ENCODE data around the gene BPHL.
"Not testable (repeated sequence)": the region's sequence is repeated elsewhere in the genome, so short reads cannot be mapped to it uniquely, and the experiment has no call there.

The BPHL gene

DNA sequence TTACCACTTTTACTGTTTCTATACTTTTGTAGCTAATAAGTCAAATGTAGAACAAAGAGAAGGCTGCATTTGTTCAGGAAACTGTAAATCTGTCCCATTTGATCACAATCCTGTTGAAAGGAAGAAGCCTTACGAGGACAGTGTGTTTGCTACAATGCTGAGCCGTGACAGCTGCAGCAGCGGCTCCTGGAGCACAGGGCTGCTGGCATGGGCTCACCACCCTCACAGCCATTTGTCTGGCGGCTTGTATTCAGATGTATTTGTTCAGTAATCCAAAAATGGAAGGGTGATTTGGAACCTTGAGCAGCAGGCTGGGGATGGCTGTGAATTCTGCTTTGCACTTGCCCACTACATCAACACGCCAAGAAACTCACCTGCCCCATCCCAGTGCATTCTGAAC, 33.2 kb downstream of the BPHL start:
- in situ Hi-C loops (cut with MboI; ENCODE audit: low sequenced_read_pairs): no loop called here

DNA sequence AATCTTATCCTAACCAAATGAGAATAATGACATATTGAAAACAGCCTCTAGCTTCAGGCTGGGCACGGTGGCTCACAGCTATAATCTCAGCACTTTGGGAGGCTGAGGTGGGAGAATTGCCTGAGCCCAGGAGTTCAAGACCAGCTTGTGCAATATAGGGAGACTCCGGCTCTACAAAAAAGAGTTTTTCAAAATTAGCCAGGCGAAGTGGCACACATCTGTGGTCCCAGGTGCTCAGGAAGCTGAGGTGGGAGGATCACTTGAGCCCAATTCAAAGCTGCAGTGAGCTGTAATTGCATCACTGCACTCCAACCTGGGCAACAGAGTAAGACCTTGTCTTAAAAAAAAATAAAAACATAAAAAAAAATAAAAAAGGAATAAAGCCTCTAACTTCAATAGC, 34.2 kb downstream of the BPHL start:
- in situ Hi-C loops (cut with MboI; ENCODE audit: low sequenced_read_pairs): no loop called here

DNA sequence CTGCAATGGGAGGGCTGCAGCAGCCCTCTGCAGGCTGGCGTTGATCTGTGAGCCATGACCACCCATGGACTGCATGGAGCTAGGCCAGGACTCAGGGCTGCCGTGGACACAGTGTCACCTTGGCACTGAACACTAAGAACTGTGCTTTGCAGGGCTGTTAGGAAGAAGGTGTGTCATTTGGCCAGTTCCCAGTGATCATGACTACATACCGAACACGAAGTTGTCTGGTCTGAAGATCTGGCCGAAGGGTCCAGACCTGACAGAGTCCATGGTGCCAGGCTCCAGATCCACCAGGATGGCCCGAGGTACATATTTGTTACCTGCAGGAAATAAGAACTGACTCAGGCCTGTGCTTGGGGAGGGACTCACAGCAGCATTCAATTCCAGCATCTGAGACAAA, 36.9 kb downstream of the BPHL start:
- in situ Hi-C loops (cut with MboI; ENCODE audit: low sequenced_read_pairs): not testable (repeated sequence)

DNA sequence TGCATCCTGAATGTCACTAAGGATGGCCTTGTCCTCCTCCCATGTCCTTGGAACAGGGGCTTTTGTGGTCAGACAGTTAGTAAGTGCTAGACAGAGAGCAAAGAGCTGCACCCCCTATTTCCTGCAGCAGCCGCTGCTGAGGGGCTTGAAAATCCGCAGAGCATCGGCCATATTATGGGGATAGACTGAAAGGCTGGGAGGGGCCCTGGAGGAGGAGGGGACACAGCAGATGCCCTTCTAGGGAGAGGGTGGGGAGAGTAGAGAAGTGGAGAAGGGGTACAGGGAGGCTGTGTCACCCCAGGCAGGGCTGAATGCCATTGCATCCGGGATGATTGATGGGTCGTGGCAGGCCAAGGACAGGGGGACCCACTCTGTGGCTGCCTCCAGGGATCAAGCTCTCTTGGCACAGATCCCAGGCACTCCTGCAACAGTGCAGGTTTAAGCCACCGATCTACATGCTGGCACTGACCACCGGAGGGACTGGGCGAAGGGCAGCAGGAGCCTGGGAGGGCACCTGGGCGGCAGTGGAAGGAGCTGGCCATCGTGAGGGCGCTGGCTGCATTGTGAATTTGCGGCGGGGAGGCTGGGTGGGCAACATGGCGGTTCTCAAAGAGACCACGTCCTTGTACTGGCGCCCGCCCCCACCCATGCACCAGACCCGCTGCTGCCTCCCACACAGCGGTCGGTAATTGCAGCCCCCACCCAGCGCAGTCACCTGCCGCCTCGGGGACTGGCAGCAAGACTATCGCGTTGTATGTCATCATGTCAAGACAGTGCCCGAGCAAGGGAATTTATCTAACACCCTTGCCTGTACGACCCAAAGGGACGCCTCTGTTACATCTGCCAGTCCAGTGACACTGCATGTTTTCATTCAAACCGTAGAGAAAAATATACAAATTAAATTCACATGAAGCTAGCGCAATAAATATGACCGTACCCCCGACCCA, 37.9 kb downstream of the BPHL start:
- in situ Hi-C loops (cut with MboI; ENCODE audit: low sequenced_read_pairs): not testable (repeated sequence)

DNA sequence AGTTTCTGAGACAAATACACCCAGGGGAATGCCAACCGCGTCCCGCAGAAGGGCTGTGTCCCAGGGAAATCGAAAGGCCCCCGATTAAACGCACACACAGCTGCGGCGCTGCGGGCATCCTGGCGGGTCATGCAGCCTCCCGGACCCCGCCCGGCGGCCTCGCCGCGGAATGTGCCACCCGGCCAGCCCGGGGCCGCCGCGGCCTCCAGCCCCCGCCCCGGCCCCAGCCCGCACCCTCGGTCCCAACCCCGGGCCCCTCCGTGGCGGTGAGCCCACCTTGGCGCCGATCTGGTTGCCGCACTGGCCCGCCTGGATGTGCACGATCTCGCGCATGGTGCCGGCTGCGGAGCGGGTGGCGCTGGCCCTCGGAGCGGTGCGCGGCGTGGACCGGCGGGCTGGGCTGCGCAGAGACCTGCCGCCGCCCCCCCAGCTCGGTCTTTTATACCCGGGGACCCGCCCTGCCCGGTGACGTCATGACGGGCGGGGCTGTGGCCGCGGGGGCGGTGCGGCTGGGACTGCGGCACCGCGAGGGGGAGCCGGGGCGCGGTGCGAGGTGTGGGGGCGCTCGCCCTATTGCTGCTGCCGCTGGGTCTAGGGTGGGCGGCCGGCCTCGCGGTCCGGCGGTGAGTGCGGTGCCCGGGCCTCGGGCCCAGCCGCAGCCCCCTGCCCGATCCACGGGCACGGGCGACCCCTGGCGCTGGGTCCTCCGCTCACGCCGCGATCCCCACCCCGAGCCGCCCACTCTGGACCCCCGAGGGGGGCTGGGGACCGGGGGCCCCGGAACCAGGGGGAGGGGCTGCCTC, 38.8 kb downstream of the BPHL start, which contains the start of gene TUBB2A:
TUBB2A (minus strand) TSS at position 414 of the 803 bp plus-strand sequence; CDS start at position 333, 81 bp downstream.
- in situ Hi-C loops (cut with MboI; ENCODE audit: low sequenced_read_pairs): no loop called here

DNA sequence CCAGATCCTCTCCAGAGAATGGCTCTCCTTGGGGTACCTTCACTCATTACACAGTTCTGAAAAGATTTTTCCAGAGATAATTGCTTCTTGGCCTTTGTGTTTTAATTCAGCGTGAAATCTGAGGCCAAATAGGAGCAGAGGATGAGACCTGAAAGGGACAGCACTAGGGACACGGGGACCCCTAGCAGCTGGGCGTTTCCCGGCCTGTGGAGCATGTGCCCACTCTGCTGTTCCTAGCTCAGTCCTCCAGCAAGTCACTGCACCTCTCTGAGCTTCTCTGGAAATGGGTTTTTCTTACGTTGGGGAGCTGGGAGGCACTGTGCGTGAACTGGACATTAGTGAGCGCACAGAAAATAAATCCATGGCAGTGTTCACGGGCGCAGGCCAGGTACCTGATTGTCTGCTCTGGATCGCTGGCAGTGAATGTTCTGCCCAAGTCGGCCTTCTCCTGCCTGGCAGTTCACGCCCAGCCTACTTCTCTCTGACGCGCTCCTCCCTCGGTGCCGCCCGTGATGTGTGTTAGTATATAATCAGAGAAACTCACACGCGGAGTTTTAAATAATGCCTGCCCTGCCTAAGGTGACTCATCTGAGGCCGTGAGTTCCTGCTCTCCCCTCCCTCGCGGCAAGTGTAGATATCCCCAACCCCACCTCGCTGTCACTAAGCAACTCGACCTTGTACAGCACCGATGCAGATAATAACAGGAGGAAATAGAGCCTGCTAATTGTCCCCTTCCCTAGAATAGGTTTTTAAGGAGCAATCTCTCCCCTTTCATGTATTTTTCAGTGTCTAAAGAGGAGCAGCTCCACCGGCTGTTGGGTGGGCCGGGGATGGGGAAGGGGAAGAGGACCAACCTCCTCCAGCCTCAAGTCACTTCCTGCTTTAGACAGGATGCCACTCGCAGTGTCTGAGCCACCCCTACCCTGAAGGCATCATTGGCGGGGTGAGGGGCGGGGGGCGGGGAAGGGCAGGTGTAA, 41.6 kb downstream of the BPHL start:
- in situ Hi-C loops (cut with MboI; ENCODE audit: low sequenced_read_pairs): no loop called here

DNA sequence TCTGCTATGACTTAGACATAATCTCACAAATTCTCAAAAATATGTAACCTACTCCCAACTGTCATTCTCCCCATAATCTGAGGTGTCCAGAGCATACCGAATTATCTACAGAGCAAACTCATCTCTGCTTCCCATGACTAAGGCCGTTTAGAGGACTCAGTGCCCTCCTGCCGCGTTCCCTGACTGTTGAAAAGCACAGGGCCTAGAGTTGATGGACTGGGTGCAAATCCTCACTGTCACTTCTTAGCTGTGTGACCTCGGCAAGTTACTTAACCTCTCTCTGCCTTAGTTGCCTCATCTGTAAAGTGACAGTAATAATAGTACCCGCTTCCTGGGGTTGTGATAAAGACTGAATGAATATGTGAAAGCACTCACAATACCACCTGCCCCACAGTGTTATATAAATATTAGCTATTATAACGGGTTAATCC, 43.6 kb downstream of the BPHL start:
- in situ Hi-C loops (cut with MboI; ENCODE audit: low sequenced_read_pairs): no loop called here

DNA sequence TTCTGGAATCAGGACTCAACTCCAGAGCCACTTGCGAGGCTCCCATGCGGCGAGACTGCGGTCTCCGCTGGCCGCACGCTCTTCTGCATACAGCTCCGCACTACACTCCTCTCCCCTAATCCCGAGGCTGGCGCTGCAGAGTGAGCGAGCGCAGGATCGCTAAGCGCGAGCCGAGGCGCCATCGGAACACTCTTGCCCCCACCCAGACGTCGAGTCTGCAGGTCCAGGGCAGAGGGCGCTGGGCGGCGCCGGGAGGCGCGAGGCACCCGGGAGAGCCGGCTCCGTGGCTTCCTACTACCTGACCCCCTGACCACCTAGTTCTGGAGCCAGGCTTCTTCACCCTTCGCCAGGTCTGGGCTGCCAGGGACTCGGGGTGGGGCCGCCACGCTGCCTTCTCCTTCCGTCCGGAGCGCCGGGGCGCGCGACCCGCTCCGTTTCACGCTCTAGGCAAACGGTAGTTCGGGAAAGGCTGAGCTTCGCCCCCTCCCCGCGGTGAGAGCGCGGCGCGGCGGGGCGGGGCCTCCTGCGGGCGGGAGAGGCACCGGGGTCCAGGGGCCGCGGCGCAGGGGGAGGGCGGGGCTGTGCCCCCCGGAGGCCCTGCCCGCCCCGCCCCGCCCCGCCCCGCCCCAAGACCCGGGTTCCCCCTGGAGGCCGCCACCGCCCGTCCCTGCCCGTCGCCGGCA, 44.2 kb downstream of the BPHL start:
- in situ Hi-C loops (cut with MboI; ENCODE audit: low sequenced_read_pairs): no loop called here

DNA sequence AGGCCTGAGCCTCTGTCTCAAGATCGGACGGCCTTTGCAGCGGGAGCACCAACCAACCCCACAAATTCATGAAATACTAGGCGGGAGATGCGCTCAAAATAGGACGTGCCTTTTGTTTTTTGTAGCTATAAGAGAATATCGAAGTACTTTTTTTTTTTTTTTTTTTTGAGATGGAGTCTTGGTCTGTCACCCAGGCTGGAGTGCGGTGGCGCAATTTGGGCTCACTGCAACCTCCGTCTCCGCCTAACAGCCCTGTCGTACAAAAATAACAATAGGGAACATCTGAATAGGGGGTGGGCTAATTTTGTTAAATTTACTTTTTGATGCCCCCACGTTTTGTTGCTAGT, 44.7 kb downstream of the BPHL start:
- in situ Hi-C loops (cut with MboI; ENCODE audit: low sequenced_read_pairs): no loop called here

DNA sequence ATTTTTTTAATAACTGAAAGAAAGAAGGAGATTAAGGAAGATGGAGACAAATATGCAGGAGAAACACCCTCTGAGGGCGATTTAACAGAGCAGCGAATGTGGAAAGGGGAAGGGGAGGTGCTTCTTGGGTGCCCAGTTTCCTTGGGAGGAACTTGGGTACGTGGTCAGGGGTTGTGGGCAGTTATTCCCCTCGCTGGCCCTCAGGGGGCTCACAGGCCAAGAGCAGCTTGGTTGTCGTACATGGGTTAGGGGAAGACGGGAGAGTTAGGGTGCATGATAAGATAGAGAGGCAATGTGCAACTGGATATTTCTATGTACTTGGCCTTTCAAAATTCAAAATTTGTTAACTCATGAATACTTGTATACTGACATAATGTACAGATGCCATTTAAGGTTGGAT, 45.9 kb downstream of the BPHL start:
- in situ Hi-C loops (cut with MboI; ENCODE audit: low sequenced_read_pairs): no loop called here

DNA sequence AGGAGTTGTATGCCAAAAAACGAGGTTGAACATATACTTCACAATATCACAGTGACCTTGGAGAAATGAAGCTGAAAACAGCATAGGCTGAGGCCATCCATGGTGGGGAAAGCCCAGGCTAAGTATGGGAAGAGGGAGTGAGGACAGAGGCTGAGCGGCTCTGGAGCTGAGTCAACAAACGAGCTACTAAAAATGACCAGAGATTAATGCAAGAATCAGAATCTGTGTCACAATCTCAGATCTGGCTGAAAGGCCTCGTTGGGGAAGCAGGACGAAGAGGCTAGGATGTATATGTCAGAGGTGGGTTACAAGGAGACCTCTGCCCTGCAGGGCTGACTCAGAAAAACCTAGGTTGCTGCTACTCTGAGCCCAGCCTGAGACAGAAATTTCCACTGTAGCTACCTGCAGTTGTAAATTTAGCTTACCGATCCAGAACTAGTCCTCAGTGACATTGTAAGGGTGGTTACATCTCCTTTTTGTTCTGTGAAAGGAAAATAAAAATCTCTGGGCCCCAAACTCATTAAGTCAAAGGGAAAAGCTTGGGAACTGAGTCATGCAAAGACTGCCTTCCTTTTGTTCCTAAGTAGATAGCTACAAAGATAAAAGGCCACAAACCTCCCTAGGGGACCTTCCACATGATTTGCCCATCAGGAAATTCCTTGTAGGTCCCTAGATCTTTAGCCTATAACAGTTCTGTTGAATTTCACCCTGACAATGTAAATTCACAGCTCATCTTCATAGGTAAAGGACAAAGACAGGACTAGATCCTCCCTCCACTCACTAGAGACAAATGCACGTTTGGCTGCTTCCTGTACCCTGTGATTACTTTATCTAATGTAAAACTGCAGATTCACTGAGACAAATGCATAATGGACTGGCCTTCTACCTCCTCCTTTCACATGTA, 47.4 kb downstream of the BPHL start:
- in situ Hi-C loops (cut with MboI; ENCODE audit: low sequenced_read_pairs): no loop called here

DNA sequence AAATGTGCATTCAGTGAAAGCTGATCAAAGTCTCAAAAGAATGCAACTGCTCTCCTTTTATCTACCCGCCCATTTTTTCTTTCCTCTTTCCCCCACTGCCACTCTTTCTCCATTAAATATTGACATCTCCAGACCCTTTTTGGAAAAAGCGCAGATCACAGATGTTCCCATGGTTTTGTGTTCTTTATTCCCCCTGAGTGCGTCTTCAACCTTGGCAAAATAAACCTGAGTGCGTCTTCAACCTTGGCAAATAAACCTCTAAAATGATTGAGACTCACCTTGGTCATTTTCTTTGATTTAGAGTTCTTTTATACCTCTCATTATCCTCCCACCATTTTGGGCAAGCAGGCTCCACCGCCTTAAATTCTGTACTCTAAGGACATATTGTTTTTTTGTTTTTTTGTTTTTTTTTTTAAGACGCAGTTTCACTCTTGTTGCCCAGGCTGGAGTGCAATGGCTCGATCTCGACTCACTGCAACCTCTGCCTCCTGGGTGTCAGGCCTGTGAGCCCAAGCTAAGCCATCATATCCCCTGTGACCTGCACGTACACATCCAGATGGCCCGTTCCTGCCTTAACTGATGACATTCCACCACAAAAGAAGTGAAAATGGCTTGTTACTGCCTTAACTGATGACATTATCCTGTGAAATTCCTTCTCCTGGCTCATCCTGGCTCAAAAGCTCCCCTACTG, 48.2 kb downstream of the BPHL start:
- in situ Hi-C loops (cut with MboI; ENCODE audit: low sequenced_read_pairs): not testable (repeated sequence)

DNA sequence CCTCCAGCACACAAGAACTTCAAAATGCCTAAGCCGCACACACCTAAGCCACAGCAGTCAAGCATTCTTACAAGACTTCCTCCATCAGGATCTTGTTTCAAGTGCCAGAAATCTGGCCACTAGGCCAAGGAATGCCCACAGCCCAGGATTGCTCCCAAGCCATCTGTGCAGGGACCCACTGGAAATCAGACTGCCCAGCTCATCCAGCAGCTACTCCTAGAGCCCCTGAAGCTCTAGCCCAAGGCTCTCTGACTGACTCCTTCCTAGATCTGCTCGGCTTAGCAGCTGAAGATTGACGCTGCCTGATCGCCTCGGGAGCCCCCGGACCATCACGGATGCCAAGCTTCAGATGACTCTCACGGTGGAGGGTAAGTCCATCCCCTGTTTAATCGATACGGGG, 49.5 kb downstream of the BPHL start:
- in situ Hi-C loops (cut with MboI; ENCODE audit: low sequenced_read_pairs): not testable (repeated sequence)

DNA sequence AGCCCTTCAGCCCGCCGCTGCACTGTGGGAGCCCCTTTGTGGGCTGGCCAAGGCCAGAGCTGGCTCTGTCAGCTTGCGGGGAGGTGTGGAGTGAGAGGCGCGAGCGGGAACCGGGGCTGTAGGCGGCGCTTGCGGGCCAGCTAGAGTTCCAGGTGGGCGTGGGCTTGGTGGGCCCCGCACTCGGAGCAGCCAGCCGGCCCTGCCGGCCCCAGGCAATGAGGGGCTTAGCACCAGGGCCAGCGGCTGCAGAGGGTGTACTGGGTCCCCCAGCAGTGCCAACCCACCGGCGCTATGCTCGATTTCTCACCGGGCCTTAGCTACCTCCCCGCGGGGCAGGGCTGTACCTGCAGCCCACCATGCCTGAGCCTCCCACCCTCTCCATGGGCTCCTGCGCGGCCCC, 52.2 kb downstream of the BPHL start:
- in situ Hi-C loops (cut with MboI; ENCODE audit: low sequenced_read_pairs): not testable (repeated sequence)

DNA sequence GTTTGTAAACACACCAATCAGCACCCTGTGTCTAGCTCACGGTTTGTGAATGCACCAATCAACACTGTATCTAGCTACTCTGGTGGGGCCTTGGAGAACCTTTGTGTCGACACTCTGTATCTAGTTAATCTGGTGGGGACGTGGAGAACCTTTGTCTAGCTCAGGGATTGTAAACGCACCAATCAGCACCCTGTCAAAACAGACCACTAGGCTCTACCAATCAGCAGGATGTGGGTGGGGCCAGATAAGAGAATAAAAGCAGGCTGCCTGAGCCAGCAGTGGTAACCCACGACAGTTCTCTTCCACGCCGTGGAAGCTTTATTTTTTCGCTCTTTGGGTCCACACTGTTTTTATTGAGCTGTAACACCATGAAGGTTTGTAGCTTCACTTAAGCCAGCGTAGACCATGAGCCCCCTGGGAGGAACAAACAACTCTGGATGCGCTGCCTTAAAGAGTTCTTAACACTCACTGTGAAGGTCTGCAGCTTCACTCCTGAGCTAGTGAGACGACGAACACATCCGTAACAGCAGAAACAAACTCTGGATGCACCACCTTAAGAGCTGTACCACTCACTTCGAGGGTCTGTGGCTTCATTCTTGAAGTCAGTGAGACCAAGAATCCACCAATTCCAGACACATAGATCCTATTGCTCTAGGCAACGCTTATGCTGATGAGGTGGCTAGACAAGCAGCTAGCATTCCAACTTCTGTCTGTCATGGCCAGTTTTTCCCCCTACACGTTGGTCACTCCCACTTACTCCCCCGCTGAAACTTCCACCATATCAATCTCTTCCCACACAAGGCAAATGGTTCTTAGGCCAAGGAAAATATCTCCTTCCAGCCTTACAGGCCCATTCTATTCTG, 53.0 kb downstream of the BPHL start:
- in situ Hi-C loops (cut with MboI; ENCODE audit: low sequenced_read_pairs): not testable (repeated sequence)

DNA sequence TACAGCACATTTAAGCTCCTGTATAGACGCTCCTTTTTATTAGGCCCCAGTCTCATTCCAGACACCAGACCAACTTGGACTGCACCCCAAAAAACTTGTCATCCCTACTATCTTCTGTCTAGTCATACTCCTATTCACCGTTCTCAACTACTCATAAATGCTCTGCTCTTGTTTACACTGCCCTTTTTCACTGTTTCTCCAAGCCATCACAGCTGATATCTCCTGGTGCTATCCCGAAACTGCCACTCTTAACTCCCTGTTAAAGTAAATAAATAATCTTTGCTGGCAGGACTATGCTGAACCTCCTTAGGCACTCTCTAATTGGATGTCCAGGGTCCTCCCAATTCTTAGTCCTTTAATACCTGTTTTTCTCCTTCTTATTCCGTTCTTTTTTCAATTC, 54.3 kb downstream of the BPHL start:
- in situ Hi-C loops (cut with MboI; ENCODE audit: low sequenced_read_pairs): not testable (repeated sequence)

DNA sequence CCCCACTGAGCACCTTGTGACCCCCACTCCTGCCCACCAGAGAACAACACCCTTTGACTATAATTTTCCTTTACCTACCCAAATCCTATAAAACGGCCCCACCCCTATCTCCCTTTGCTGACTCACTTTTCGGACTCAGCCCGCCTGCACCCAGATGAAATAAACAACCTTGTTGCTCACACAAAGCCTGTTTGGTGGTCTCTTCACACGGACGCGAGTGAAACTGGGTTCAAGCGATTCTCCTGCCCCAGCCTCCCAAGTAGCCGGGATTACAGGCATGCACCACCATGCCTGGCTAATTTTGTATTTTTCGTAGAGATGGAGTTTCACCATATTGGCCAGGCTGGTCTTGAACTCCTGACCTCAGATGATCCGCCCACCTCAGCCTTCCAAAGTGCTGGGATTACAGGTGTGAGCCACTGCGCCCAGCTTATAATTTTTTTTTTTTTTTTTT, 55.2 kb downstream of the BPHL start:
- in situ Hi-C loops (cut with MboI; ENCODE audit: low sequenced_read_pairs): not testable (repeated sequence)
